Keratinocyte (primary cell): Measurements from ENCODE around the gene ANO10. TPM values are rescaled to one million over a fixed set of nuclear protein-coding genes. Genes with fewer than 3 reads are reported as not detected.

Experiments used
- DNase-seq: peaks from one replicate; pipeline ENCODE4 v3.0.0-alpha.2; 2011; ENCODE audit warnings: low read depth, missing footprints, low spot score
- FAIRE-seq: peaks from 2 replicates; lab custom pipeline; 2011; peaks lifted over from hg19 to GRCh38; lab: Jason Lieb, UNC
- H2AFZ ChIP-seq: 2 replicates; pipeline ENCODE4 v1.6.0; 2012; ENCODE audit warnings: low read length, control low read depth, inconsistent platforms; ENCODE audit not compliant: control insufficient read depth
- H3K27ac ChIP-seq: 2 replicates; pipeline ENCODE4 v1.5.1; 2011; ENCODE audit warnings: low read length; ENCODE audit not compliant: control insufficient read depth, insufficient read depth
- H3K27me3 ChIP-seq: 3 replicates; pipeline ENCODE4 v1.6.0; 2011; ENCODE audit warnings: low read length; ENCODE audit not compliant: control insufficient read depth, insufficient read depth; ENCODE audit errors: extremely low read depth
- H3K36me3 ChIP-seq, 2 experiments: 2 replicates in 1 of 2; 3 replicates in 1 of 2; pipeline ENCODE4 v1.5.1; 2011; ENCODE audit warnings: low read length in 2 of 2, mild to moderate bottlenecking in 1 of 2; ENCODE audit not compliant: control insufficient read depth in 2 of 2, insufficient read depth in 2 of 2; ENCODE audit errors: extremely low read depth in 1 of 2
- H3K4me1 ChIP-seq: 3 replicates; pipeline ENCODE4 v1.5.1; 2011; ENCODE audit warnings: low read length; ENCODE audit not compliant: control insufficient read depth, insufficient read depth; ENCODE audit errors: extremely low read depth
- H3K4me2 ChIP-seq: 3 replicates; pipeline ENCODE4 v1.6.0; 2011; ENCODE audit warnings: low read depth, low read length; ENCODE audit not compliant: control insufficient read depth, insufficient read depth; ENCODE audit errors: extremely low read depth
- H3K4me3 ChIP-seq, 3 experiments: fragments of 200-600 bp in 1 of 3; sonication (generic) in 1 of 3; 2 replicates in 2 of 3; 3 replicates in 1 of 3; pipeline ENCODE4 v1.5.1; 2011 to 2016; ENCODE audit warnings: low read length in 3 of 3, mild to moderate bottlenecking in 3 of 3, control low read depth in 2 of 3, inconsistent platforms in 1 of 3, low read depth in 1 of 3, mixed read lengths in 1 of 3, mixed run types in 1 of 3, moderate library complexity in 1 of 3; ENCODE audit not compliant: control insufficient read depth in 2 of 3, insufficient read depth in 2 of 3; ENCODE audit errors: extremely low read depth in 1 of 3
- H3K79me2 ChIP-seq: 2 replicates; pipeline ENCODE4 v1.6.0; 2012; ENCODE audit warnings: low read length; ENCODE audit not compliant: control insufficient read depth, insufficient read depth
- H3K9ac ChIP-seq: 3 replicates; pipeline ENCODE4 v1.6.0; 2011; ENCODE audit warnings: low read length; ENCODE audit not compliant: control insufficient read depth, insufficient read depth; ENCODE audit errors: extremely low read depth
- H3K9me1 ChIP-seq: 3 replicates; pipeline ENCODE4 v1.6.0; 2011; ENCODE audit warnings: low read length; ENCODE audit not compliant: control insufficient read depth, insufficient read depth; ENCODE audit errors: extremely low read depth
- H3K9me3 ChIP-seq: 2 replicates; pipeline ENCODE4 v1.5.1; 2012; ENCODE audit warnings: low read depth, low read length; ENCODE audit not compliant: control insufficient read depth
- H4K20me1 ChIP-seq: 3 replicates; pipeline ENCODE4 v1.6.0; 2011; ENCODE audit warnings: low read length; ENCODE audit not compliant: control insufficient read depth, insufficient read depth; ENCODE audit errors: extremely low read depth
- CTCF ChIP-seq, 3 experiments: IDR thresholded peaks in 1 of 3; conservative IDR thresholded peaks in 1 of 3; optimal IDR thresholded peaks in 1 of 3; 2 replicates in 2 of 3; 3 replicates in 1 of 3; pipeline versions ENCODE3 to v1.5.1; 2011; ENCODE audit warnings: low read length in 3 of 3, mild to moderate bottlenecking in 3 of 3, moderate library complexity in 2 of 3, control low read depth in 1 of 3, inconsistent platforms in 1 of 3; ENCODE audit not compliant: insufficient read depth in 2 of 3; ENCODE audit errors: extremely low read depth in 1 of 3
- EZH2 ChIP-seq: IDR thresholded peaks from one replicate; pipeline ENCODE4 v1.6.1; 2012; ENCODE audit warnings: inconsistent platforms, mild to moderate bottlenecking, low read length, moderate library complexity
- dilution Hi-C: fragments of 300-500 bp; cut with MboI; formaldehyde crosslinking; loops from one replicate; pipeline ENCODE4 v1.7.0; 2020; ENCODE audit warnings: low sequenced_read_pairs; ENCODE audit not compliant: extremely low pct_ligation_motif_present
- polyA plus RNA-seq, 5 experiments: library from polyadenylated mRNA; depleted of rRNA in 3 of 5; stranded (reverse) in 3 of 5; stranded (forward) in 1 of 5; unstranded in 1 of 5; fragments of >200 nt; gene quantifications; 1 replicate in 1 of 5; 2 replicates in 3 of 5; 3 replicates in 1 of 5; pipeline versions ENCODE4 v1.2.1 to v1.2.3, GENCODE V29; 2011 to 2012; ENCODE audit warnings: missing spikeins in 2 of 5, low read depth in 1 of 5, low replicate concordance in 1 of 5

Gene ANO10
- polyA plus RNA-seq, 1 donor (not counting 4 experiments of a cell fraction or from before 2014, with no cell fraction given): 48.8 TPM

GRCh38 chr3:43353923-43354670 is 267.7 kb downstream of the ANO10 start:
- dilution Hi-C loops: no loop called here
- FAIRE-seq (no peak), DNase-seq (no peak)
- TF ChIP-seq EZH2 (no peak), CTCF (optimal IDR thresholded peaks at IDR 0.05 in 1 of 3, IDR thresholded peaks at IDR 0.05 in 1 of 3, conservative IDR thresholded peaks at IDR 0.05 in 1 of 3; ENCODE audit: extremely low read depth in 1 of 3, insufficient read depth in 2 of 3, low read length in 3 of 3) (no peak)
- Histone ChIP-seq H3K9me3 (no peaks in the 10 kb centered on the region), H3K4me1 (no peaks in the 10 kb centered on the region), H3K36me3 (peaks cover 3% of the 10 kb centered on the region in 2 experiments), H3K27ac (no peak overlapping the region), H3K9me1 (no peaks in the 10 kb centered on the region), H3K4me2 (no peak overlapping the region), H3K9ac (no peak overlapping the region), H3K27me3 (no peaks in the 10 kb centered on the region), H2AFZ (no peak overlapping the region), H3K4me3 (no peak overlapping the region), H4K20me1 (no peaks in the 10 kb centered on the region), H3K79me2 (no peaks in the 10 kb centered on the region)

- H3K36me3 ChIP-seq: peaks cover 5 to 8% of the 10 kb centered on the region in 2 experiments
- H3K9me3 ChIP-seq: no peaks in the 10 kb centered on the region
- no peaks in the 10 kb centered on the region for H3K9me1 ChIP-seq
- H4K20me1 ChIP-seq: no peaks in the 10 kb centered on the region
- H3K4me2 ChIP-seq: no peak overlapping the region
- DNase-seq (no peak), FAIRE-seq (no peak)
- no peak overlapping the region for H3K4me3 ChIP-seq
- no peak overlapping the region for H3K9ac ChIP-seq
- no peaks in the 10 kb centered on the region for H3K79me2 ChIP-seq
- no peaks in the 10 kb centered on the region for H3K4me1 ChIP-seq
- TF ChIP-seq CTCF (optimal IDR thresholded peaks at IDR 0.05 in 1 of 3, IDR thresholded peaks at IDR 0.05 in 1 of 3, conservative IDR thresholded peaks at IDR 0.05 in 1 of 3; ENCODE audit: extremely low read depth in 1 of 3, insufficient read depth in 2 of 3, low read length in 3 of 3) (no peak), EZH2 (no peak)
- H3K27me3 ChIP-seq: no peaks in the 10 kb centered on the region
- no peak overlapping the region for H2AFZ ChIP-seq
- dilution Hi-C loops: no loop called here
- H3K27ac ChIP-seq: no peak overlapping the region
These were observed 268.4 kb downstream of the ANO10 start for GRCh38 chr3:43353393-43353792.
